WTC11 (cell line): ENCODE results near the gene RAB7A.

Experiments used
- AR ChIP-seq: fragments of 250-450 bp; sonication (Bioruptor Pico); IDR thresholded peaks from 2 replicates; pipeline ENCODE4 v1.9.0; 2021; ENCODE audit warnings: mild to moderate bottlenecking
- ARID4B ChIP-seq: sonication (generic); formaldehyde crosslinking; IDR thresholded peaks from 2 replicates; pipeline ENCODE4 v1.8.0; 2023; ENCODE audit warnings: missing genetic modification reagents, mild to moderate bottlenecking, borderline replicate concordance
- ATF2 ChIP-seq: sonication (generic); formaldehyde crosslinking; IDR thresholded peaks from 2 replicates; pipeline ENCODE4 v1.8.1; 2022; ENCODE audit warnings: low read depth, missing genetic modification reagents, borderline replicate concordance
- CTCF ChIP-seq: fragments of 200-600 bp; IDR thresholded peaks from 2 replicates; pipeline ENCODE4 v1.8.0; 2022; ENCODE audit warnings: antibody characterized with exemption
- FOXJ3 ChIP-seq: sonication (generic); formaldehyde crosslinking; IDR thresholded peaks from 2 replicates; pipeline ENCODE4 v1.9.0; 2021; ENCODE audit warnings: missing genetic modification reagents, mild to moderate bottlenecking, borderline replicate concordance
- GABPB1 ChIP-seq: sonication (generic); formaldehyde crosslinking; IDR thresholded peaks from 2 replicates; pipeline ENCODE4 v1.8.1; 2023; ENCODE audit warnings: mild to moderate bottlenecking, missing genetic modification reagents
- ZNF138 ChIP-seq: sonication (generic); formaldehyde crosslinking; conservative IDR thresholded peaks from 2 replicates; pipeline ENCODE4 v1.8.1; 2022; ENCODE audit warnings: mild to moderate bottlenecking, moderate library complexity, missing genetic modification reagents

GRCh38 chr3:128845778-128846485, 119.9 kb downstream of the RAB7A start:
- TF ChIP-seq ZNF138 (CRISPR knock-in tag) (no peak), CTCF (peak; percentile 51; the same call in 1 of the 2 replicates), GABPB1 (CRISPR knock-in tag) (no peak), AR (CRISPR knock-in tag) (no peak), ARID4B (CRISPR knock-in tag) (no peak), FOXJ3 (CRISPR knock-in tag) (no peak), ATF2 (CRISPR knock-in tag) (no peak)
